Measurements from ENCODE around the gene EHBP1.
"Not testable (repeated sequence)": the region's sequence is repeated elsewhere in the genome, so short reads cannot be mapped to it uniquely, and the experiment has no call there.

EHBP1 gene

DNA sequence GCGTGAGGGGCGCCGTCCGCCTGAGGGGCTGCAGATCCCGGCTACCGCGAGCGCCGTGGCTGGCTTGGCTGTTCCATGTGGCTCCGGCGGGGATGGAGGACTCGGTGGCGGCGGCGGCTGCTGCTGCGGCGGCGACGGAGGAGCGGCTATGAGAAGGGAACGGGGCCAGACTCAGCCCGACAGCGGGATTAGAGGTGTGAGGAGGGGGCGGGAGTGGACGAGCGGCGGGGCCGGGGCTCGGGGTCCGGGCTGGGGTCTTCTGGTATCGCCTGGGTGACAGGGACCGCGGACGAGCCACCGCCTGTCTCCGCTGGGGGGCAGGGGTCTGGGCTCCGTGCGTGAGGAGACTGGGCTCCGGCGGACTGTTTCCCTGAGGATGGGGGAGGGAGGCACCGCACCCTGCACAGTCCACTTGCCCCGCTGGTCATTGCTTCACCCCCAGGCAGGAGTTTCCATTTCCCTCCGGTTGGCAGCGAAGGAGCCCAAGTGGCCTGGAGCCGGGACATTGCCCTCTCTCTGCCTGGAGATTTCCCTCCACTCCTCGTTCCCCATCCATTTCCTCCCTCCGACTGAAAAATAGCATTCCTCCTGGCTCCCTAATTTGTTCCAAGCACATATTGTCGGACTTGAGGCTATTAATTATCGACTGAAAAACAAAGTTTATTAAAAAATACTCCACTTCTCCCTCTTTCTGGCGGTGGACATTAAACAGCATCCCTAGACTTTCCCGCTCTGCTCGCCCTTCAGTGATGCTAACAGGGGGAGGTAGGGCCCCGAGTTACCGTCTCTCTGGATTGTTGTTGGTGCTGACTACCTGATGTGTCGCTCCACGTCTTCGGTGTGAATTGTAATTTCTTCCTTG lies 577 bp downstream of the EHBP1 start:
- peak; percentile 17 for DNase-seq

DNA sequence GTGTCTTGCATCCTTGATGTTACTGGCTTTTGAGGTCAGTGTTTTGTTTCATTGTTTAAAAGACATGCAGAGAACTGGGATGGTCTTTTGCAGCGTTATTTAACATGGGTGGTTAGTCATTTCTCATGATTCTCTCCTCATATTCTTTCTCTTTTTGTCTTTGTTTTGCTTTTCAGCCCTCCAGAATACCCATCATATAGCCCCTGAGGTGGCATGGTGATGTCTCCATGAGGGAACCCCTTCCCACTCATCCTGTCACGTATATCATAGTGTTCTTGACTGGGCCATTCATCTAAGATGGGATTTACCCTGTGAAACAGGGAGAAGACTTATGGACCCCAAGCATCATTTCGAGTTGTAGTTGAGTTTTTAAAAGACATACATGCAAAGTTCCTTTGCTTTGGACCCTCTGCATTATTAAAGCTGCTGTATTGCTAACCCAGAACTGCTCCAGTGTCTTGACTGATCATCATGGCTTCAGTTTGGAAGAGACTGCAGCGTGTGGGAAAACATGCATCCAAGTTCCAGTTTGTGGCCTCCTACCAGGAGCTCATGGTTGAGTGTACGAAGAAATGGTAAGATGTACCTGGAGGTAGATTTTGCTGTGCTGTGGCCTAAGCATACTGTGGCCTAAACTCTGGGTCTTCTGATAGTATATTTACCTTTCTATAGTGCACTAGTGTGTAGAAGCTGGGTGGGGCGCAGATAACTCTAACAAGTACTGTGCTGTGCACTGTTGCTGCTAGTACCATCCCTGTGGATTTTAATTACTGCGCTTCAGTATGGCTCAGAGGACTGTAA lies 1.4 kb downstream of the EHBP1 start:
- DNase-seq: no peak

DNA sequence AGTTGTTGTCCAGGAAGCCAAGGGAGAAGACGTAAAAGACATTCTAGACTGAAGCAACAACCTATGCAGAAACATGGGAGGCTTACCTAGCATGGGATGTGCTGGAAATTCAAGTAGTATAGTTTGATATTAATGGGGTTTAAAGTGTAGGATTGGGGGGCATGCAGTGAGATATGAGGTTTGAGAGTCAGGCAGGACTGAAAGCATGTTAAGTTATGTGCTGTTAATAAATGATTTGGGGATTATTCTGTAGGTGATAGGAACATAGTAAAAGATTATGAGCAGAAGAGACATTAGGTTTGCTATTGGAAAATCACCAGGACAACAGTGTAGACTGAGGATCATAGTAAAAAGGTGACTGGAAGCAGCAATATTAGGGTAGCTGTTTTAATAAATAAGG lies 3.2 kb downstream of the EHBP1 start:
- no peak for DNase-seq

DNA sequence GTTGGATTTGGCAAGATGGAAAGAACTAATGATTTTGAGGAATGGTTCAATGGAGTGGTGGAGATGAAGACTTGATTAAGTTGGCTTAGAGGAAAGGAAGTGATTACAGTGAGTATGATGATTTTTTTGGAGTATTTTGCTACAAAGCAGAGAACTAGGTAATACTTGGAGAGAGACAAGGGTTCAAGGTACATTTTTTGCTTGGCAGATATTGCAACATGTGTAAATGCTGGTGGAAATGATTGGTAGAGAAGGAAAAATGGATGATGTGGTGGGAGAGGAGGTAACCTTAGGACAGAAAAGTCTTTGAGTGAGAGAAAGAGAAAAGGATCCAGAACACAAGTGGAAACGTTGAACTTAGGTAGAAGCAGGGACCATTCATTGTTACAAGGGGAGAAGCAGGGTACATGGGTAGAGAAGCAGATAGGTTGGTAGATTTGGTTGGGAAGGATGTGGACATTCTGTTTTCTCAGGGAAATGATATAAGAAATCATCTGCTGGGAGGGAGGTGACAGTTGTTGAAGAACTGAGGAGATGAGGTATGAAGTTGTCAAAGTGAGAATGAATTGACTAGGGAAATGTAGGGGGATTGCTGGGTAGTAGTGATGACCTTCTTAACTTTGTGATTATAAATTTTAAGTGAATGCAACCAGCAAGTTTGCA lies 6.5 kb downstream of the EHBP1 start:
- no peak for DNase-seq

DNA sequence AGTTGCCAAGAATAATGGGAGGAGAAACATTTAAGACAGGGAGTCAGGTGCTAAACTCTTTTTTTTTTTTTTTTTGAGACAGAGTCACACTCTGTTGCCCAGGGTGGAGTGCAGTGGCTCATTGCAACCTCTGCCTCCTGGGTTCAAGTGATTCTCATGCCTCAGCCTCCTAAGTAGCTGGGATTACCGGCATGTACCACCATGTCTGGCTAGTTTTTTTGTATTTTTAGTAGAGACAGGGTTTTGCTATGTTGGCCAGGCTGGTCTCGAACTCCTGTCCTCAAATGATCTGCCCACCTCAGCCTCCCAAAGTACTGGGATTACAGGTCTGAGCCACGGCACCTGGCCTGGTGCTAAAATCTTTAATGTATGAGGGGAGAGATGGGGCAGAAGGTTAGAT lies 7.7 kb downstream of the EHBP1 start:
- not testable (repeated sequence) for DNase-seq

DNA sequence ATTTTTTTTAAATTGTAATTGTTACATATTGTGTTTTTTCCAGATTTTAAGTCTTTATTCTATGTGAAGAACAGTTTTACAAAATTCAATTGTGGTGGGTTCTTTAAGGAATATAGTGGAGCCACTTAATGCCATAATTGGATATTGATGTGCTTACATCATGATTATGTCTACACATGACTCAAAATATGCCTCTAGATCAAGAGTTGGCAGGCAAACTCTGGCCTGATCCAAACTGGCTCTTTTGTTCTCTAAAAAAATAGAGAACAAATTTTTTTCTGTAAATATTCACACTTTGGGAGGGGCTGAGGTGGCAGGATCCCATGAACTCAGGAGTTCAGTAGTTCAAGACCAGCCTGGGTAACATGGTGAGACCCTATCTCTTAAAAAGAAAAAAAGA lies 8.3 kb downstream of the EHBP1 start:
- no peak for DNase-seq

DNA sequence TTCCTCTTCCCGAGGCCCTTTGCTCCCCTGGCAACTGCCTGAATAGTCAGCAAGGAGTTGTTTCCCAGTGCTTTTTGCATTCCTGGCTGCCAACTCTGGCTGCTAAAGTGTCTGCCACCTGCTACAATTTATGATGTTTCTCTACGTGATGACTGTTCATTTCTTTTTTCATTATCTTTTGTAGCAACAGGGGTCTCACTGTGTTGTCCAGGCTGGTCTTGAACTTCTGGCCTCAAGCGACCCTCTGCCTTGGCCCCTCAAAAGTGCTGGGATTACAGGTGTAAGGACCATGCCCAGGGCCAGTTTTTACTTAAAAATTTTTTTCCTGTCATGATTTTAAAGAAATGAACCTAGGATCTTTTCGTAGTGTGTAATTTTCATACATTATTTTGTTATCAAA lies 11.3 kb downstream of the EHBP1 start:
- DNase-seq: no peak

DNA sequence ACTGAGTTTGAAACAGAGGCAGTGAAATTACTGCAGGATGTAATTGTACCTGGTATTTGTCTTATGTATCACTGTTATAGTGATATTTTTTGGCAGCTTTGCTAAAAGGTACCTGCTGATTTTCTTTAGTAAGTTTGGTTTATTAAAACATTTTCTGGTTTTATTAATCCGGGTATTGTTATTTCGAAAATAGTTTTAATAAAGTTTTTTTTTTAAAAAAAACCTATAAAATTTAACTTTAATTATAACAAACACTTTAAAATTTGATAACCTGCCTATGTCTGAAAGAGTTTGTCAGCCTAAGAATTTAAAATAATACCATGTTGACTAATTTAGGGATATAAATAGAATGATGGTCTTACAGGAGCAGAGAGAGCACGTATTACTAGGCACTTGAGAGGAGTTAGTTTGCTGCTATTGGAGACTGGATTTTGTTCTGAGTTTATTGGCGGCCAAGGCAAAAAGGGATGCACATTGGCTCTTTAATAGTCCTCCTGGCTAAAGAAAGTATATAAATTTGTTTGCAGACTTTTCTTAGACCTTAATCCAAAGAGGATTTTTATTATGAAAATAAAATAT lies 12.1 kb downstream of the EHBP1 start:
- no peak for DNase-seq

DNA sequence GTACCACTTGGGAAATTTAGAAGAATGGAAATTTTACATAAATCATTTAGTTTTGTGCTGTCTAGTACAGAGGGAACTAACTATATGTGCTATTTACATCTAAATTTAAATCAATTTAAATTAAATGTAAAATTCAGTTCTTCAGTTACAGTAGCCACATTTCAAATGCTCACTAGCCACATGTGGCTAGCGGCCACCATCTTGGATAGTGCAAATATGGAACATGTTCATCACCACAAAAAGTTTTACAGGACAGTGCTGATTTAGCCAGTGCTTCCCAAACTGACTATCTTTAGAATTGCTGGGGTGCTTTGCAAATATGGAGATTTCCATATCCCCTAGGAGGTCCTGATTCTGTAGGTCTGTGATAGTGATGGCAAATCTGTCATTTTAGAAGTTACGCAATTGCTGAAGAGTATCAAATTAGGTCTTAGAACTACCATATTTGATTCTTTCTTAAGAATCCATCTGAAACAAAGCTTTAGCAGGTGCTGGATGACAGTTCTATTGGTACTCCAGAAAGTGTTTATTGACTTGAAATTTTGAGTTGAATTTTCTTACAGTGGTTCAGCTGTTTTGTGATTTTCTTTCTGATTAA lies 12.8 kb downstream of the EHBP1 start:
- DNase-seq: no peak

DNA sequence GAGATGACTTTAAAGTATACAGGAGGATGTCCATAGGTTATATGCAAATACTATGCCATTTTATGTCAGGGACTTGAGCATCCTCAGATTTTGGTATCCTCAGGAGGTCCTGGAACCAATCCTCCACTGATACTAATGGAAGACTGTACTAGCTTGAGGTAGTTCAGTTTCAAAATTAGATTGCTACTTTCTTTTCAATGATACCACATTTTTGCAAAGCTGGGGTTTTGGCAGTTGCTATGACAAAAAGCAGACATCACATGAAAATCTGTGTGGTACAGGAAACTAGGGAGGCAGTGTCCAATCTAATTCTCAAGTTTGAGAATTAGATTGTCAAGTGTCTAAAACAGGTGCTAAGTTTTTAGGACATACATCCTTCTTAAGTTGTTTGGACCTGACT lies 14.2 kb downstream of the EHBP1 start:
- DNase-seq: no peak

DNA sequence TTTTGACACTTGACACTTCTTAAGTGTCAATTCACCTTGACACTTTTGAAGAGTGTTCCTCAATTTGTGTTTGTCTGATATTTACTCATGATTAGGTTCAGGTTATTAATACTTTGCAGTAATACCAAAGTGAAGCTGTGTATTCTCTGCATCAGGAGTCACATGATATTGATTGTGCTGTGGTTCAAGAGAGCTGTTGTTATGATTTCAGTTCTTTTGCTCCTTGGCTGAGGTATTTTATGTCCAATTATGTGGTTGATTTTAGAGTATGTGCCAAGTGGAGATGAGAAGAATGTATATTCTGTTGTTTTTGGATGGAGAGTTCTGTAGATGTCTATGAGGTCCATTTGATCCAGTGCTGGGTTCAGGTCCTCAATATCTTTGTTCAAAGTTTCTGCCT lies 17.2 kb downstream of the EHBP1 start:
- DNase-seq: no peak

DNA sequence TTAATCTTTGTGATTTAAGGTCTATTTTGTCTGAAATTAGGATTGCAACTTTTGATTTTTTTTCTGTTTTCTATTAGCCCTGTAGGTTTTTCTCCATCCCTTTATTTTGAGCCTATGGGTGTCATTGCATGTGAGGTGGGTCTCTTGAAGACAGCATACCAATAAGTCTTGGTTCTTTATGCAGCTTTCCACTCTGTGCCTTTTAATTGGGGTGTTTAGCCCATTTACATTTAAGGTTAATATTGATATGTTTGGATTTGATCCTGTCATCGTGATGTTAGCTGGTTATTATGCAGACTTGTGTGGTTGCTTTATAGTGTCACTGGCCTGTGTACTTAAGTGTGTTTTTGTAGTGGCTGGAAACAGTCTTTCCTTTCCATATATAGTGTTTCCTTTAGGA lies 17.7 kb downstream of the EHBP1 start:
- no peak for DNase-seq

DNA sequence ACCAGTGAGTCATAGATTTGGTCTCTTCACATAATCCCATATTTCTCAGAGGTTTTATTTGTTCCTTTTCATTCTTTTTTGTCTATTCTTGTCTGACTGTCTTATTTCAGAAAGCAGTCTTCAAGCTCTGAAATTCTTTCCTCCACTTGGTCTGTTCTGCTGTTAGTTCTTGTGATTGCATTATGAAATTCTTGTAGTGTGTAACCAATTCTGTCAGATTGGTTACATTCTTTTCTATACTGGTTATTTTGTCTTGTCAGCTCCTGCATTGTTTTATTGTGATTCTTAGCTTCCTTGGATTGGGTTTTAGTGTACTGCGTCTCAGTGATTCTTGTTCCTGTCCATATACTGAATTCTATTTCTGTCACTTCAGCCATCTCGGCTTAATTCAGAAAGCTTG lies 18.6 kb downstream of the EHBP1 start:
- no peak for DNase-seq

DNA sequence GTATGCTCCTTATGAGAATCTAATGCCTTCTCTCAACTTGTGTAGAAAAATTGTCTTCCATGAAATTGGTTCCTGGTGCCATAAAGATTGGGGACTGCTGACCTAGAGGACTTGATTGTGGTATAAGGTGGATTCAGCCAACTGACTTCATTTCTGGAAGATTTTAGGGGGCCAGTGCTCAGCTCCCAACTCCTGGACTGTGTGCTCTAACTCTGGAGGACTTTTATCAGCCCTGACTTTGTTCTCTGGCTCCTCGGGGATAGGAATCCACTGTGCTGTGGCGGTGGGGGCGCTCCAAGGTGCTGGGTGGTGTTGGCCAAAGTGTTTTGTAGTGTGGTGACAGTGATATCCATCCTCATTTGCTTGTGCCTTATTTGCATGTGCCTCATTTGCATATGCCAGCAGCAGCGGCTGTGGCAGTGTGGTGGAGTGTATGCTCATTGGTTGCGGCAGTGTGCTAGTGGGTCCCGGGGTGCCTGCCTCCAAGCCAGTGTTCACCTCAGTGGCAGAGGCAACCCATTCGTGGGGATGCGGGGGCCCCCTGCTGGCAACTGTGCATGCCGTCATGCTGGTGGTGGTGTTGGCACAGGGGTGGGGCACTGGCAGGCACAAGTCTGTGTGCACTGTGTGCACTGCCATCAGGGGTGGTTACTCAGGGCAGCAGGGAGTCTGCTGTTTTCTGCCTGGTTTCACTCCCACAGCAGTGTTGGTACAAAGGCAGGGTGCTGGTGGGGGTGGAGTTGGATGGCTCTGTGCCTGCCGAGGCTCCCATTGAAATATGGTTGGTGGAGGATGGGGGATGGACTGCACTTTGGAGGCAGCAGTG lies 19.6 kb downstream of the EHBP1 start:
- no peak for DNase-seq

DNA sequence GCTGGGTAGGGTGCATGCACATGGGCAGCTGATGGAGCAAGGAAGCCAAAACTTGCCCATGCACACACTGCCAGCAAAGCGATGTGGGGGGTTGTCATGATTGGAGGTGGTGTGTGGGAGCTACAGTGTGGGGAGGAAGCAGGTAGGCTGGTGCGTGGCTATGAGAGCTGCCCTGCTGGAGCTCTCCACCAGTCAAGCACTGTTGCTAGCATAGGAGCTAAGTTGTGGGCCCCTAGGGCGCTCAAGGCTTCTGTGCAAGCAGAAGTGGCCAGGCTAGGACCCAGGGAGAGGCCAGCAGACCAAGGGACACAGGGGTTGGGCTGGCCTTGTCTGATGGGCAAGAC lies 20.2 kb downstream of the EHBP1 start:
- no peak for DNase-seq

DNA sequence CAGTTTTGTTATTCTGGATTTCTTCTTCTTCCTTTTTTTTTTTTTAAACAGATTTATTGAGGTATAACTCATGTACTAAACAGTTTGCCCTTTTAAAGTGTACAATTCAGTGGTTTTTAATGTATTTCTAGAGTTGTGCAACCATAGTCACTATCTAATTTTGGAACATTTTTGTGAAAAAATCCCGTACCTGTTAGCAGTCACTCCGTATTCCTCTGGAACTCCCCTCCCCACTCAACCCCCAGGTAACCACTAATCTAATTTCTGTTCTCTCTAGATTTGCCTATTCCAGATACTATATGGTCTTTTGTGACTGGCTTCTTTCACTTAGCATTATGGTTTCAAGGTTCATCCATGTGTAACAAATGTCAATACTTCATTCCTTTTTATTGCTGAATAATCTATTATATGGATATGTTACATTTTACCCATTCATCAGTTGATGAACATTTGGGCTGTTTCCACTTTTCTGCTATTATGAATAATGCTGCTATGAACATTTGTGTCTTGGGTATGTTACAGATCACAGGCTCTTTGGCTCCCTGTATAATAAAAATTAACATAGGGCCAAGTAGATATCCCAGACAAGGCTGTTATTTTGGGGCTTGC lies 21.9 kb downstream of the EHBP1 start:
- DNase-seq: no peak

DNA sequence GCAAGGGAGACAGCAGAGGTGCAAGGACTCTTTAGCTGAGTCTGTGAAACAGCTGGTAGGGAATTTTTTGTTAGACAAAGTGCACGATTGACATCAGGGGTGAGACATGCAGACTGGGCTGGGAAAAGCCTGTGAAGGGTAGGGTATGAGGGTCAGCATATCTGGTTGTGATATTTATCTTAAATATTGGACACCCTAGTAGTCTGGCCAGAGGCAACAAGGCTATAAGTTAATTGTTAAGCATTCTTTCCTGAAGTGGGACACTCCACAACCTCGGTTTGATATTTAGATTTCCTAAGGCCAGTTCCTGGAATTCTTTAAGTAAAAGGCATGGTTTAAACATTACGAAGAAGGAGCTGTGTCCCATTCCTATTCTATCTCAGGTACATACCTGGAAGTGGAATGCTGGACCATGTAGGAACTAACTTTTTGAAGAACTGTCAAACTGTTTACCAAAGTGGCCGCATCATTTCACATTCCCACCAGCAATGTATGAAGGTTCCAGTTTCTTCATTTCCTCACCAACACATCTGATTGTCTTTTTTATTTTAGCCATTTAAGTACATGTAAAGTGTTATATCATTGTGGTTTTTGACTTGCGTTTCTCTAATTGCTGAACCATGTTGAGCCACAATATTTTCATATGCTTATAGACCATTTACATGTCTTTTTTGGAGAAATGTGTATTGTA lies 22.5 kb downstream of the EHBP1 start:
- DNase-seq: no peak

DNA sequence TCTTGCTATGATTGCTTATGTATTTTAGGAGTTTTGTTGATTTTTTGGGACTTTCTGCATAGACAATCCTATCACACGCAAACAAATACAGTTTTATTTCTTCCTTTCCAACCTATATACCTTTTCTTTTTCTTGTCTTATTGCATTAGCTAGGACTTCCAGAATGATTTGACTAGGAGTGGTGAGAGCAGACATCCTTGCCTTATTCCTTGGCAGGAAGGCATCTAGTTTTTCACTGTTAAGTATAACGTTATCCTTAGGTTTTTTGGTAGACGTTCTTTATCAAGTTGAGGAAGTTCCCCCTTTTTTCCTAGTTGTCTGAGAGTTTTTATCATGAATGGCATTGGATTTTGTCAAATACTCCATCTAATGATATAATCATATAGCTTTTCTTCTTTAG lies 25.8 kb downstream of the EHBP1 start:
- no peak for DNase-seq

DNA sequence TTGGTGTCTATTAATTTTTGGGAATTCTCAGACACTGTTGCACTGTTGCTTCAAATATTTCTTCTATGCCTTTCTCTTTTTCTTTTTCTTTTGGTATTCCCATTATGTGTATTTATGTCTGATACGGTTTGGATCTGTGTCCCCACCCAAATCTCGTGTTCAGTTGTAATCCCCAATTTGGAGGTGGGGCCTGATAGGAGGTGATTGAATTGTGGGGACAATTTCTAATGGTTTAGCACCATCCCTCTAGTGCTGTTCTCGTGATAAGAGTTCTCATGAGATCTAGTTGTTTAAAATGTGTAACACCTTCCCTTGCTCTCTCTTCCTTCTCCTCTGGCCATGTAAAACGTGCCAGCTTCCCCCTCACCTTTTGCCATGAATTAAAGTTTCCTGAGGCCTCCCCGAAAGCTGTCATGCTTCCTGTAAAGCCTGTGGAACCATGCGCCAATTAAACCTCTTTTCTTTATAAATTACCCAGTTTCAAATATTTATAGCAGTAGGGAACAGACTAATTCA lies 26.8 kb downstream of the EHBP1 start:
- no peak for DNase-seq

DNA sequence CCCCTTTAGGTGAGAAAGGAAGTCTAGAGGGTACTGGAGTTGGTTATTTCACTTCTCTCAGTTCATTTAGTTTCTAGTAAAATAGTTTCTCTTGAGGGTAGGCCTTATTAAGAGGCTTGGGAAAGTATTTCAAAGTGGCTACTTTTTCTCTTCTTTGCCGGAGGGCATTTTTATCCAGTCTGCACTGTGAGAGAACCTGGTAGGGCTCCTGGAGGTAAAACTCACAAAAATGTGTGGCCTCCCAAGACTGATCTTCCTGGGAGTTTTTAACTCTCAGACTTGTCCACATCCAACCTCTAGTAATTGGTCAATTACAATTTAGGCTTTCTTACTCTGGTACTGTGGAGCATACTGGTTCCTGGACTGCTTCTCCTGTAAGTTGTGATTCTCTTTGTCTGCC lies 28.0 kb downstream of the EHBP1 start:
- no peak for DNase-seq

Measured in activated gamma-delta T cell treated with Interleukin-2 at 50 U/mL for 16 hours (primary cell).